Measurements from ENCODE around the gene REC114.

REC114 gene

DNA sequence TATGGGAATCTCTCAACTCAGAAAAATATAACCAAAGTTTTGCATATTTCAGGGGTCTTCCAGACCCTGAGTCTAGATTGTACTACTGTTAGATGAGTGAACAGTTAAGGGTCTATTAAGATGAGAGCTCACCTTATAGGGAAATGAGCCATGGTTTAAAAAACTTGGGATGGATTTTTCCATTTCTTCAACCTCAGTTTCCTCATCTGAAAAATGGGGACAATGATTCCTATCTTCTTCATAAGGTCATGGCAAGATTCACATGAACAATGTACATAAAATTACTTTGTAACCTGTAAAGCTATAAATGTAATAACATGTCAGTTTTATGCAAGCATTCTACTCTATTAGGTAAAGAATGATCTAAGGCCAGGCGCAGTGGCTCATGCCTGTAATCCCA is 161.5 kb downstream of the REC114 start:
- no peak for DNase-seq (ENCODE audit: low read depth)

DNA sequence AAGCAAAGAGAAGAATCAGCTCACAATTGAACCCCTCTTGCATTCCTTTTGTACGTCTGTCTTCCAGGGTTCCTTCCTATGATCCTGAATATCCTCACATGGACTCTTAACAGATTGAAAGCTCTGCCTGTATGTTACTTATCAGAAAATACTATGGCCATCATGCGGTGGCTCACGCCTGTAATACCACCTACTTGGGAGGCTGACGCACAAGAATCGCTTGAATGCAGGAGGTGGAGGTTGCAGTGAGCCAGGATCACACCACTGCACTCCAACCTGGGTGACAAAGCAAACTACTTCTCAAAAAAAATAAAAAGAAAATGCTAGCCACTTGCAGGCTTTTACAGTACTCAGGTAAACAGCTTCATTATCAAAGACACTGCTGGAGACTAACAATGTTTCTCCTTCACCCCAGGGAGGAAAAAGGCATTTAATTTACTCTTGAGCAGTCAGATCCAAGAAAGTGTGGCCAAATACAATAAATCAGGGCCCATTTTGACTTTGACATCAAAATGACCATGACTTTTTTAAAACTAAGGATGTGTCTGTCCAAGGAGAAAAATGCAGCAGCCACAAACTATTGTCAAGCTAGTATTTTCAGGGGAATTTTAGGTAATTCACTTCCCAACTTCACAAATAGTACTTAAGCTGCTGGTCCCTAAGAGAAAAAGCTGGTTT is 162.9 kb downstream of the REC114 start:
- no peak for DNase-seq (ENCODE audit: low read depth)

DNA sequence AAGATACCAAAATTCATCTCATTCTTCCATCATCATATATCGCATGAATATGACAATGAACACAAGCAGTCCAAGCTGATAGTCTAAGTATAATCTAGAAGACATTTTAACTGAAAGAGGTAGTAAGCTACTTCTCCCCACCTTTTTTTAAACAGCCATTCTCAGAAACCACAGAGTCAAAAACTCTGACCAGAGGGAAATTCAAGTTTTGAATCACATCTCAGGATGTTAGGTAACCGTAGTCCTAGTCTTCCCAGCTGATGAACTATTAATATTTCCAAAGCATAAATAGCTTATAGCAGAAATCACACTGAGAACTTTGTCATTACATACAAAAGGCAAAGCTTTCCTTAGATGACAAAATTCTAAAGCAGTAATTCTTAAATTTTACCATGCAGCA is 164.4 kb downstream of the REC114 start:
- DNase-seq (ENCODE audit: low read depth), result no peak

DNA sequence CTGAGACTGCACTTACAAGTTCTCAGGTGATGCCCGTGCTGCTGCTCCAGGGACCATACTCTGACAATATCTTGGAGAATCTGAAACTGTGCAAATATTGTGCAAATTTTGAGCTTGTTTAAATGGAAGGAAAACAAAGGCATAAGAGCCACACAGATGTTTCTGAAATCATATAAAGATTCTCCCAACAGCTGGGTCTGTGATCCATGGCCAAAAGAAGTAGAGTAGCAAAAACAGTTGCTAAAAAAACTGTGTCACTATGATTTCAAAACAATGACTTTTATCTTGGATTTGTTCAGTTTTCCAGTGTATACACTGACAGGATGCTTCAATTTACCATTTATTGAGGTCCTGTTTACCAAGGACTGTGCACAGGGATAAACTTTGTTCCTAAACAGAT is 164.9 kb downstream of the REC114 start:
- no peak for DNase-seq (ENCODE audit: low read depth)

DNA sequence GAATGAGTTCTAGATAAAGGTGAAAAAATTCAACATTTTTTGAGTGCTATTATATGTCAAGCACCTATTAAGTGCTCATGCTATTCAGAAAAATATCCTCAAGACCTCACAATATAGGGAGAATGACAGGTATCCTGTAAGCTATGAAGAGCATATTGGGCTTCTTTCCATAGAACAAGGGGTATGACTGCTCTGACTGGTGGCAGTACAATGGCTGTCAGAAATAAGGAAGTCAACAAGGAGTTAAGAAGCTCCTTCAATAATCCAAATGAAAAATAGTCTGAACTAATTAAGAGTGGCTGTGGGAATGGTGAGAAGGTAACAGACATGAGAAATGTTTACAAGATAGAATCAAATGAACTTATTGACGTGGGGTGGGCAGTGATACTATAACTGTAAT is 165.5 kb downstream of the REC114 start:
- no peak for DNase-seq (ENCODE audit: low read depth)

DNA sequence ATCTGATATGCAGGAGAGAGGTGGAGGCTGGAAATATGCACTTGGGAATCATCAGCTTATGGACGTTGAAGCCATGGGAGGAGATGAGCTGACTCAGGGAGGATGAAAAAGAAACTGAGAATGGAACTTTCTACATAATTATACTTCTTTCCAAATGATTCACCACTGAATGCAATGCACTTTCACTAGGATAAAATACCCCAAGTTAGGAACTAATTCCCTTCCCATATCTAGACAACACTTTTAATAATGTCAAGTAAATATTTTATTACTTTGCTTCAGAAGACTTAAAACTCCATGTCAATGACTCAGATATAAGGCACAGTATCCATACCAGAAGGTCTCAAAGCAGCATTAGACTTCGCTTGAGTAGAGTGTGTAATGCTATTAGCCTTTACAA is 166.0 kb downstream of the REC114 start:
- no peak for DNase-seq (ENCODE audit: low read depth)

Data from activated T-cell treated with anti-CD3 and anti-CD28 coated beads for 48 hours (primary cell).